DND-41 (cell line): ENCODE results near the gene XKR8.

Source experiments
- ATAC-seq: fragments of 200-7000 bp; cut with Tn5 transposase; 3 replicates; pipeline ENCODE4 v1.9.1; 2021; ENCODE audit warnings: low read depth; ENCODE audit not compliant: insufficient read depth
- DNase-seq: peaks from one replicate; pipeline ENCODE4 v3.0.0-alpha.2; 2020
- H2AFZ ChIP-seq: 2 replicates; pipeline ENCODE4 v1.6.0; 2012; ENCODE audit warnings: low read depth, low read length
- H3K27ac ChIP-seq: 2 replicates; pipeline ENCODE4 v1.5.1; 2012; ENCODE audit warnings: low read length, inconsistent platforms
- H3K27me3 ChIP-seq: fragments of 200-600 bp; sonication (generic); 2 replicates; pipeline ENCODE4 v1.6.0; 2012; ENCODE audit warnings: low read length, mild to moderate bottlenecking, inconsistent platforms; ENCODE audit not compliant: insufficient read depth, poor library complexity
- H3K36me3 ChIP-seq: 2 replicates; pipeline ENCODE4 v1.5.1; 2012; ENCODE audit warnings: low read length, inconsistent platforms; ENCODE audit not compliant: insufficient read depth
- H3K4me1 ChIP-seq: 2 replicates; pipeline ENCODE4 v1.5.1; 2012; ENCODE audit warnings: mild to moderate bottlenecking, low read length; ENCODE audit not compliant: insufficient read depth
- H3K4me2 ChIP-seq: 2 replicates; pipeline ENCODE4 v1.6.0; 2012; ENCODE audit warnings: mild to moderate bottlenecking, moderate library complexity, low read length, inconsistent platforms; ENCODE audit not compliant: insufficient read depth
- H3K4me3 ChIP-seq, 2 experiments: fragments of 200-600 bp in 1 of 2; shearing (Covaris generic) in 1 of 2; 2 replicates each; pipeline ENCODE4 v1.5.1; 2012 to 2016; ENCODE audit warnings: inconsistent platforms in 2 of 2, low read length in 2 of 2, mild to moderate bottlenecking in 2 of 2, low read depth in 1 of 2, moderate library complexity in 1 of 2
- H3K79me2 ChIP-seq: 2 replicates; pipeline ENCODE4 v1.6.0; 2012; ENCODE audit warnings: low read length, inconsistent platforms; ENCODE audit not compliant: insufficient read depth
- H3K9ac ChIP-seq: 2 replicates; pipeline ENCODE4 v1.6.0; 2012; ENCODE audit warnings: low read depth, mild to moderate bottlenecking, inconsistent platforms, low read length, moderate library complexity
- H3K9me3 ChIP-seq: 2 replicates; pipeline ENCODE4 v1.5.1; 2012; ENCODE audit warnings: low read length, moderate library complexity, mild to moderate bottlenecking, inconsistent platforms; ENCODE audit not compliant: insufficient read depth, severe bottlenecking
- H4K20me1 ChIP-seq: 2 replicates; pipeline ENCODE4 v1.6.0; 2012; ENCODE audit warnings: low read length; ENCODE audit not compliant: insufficient read depth
- EZH2 ChIP-seq: IDR thresholded peaks from 3 replicates; pipeline ENCODE4 v1.6.1; 2012; ENCODE audit warnings: borderline replicate concordance, low read depth, mild to moderate bottlenecking, moderate library complexity, low read length, inconsistent platforms; ENCODE audit not compliant: severe bottlenecking
- TF ChIP-seq, protein P1 (sequence below): IDR thresholded peaks from 2 replicates; pipeline ENCODE4 v1.5.1; 2012; ENCODE audit warnings: borderline replicate concordance, low read length, moderate library complexity, mild to moderate bottlenecking; ENCODE audit not compliant: poor library complexity, severe bottlenecking; ENCODE audit errors: extremely low read depth

Gene XKR8

DNA sequence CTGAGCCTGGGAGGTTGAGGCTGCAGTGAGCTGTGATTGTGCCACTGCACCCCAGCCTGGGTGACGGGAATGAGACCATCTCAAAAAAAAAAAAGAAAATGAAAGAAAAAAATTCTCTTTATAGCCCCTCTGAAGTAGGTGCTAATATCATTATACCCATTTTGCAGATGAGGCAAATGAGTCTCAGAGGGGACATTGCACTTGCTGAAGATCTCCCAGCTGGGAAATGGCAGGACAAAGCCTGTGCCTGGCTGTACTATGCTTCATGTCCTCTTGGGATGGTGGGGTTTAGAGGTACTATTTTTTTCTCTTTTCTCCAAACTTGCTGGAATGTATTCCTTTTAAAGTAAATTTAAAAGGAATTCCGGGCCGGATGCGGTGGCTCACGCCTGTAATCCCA lies 23.4 kb upstream of the XKR8 start:
- no peak for DNase-seq

DNA sequence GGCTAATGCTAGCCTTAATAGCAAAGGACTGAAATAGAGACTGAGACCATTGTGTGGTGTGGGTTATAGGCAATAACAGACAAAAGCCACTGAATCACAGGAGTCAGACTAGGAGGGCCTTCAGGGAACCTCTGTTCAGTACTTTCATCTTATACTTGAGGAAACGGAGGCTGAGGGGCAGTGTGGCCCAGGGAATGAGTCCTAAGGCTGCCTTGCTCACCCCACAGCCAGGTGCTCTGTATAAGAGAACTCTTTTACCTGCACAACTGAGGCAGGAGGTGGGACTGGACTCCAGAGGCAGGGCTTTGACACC lies 22.3 kb upstream of the XKR8 start:
- H3K4me2 ChIP-seq = no peak overlapping the region
- no peak overlapping the region for H3K27ac ChIP-seq
- no peak for ATAC-seq

More for the DNA sequence above, 23.4 kb upstream of the XKR8 start:
- Histone ChIP-seq H3K4me1 (no peaks in the 10 kb centered on the region), H3K27ac (no peak overlapping the region), H3K9ac (no peak overlapping the region), H3K27me3 (peaks cover 5% of the 10 kb centered on the region), H3K36me3 (no peaks in the 10 kb centered on the region), H3K79me2 (no peaks in the 10 kb centered on the region), H3K4me2 (no peak overlapping the region), H4K20me1 (no peaks in the 10 kb centered on the region), H2AFZ (no peak overlapping the region), H3K4me3 (no peak overlapping the region), H3K9me3 (no peaks in the 10 kb centered on the region)
- no peak for ATAC-seq
- TF ChIP-seq, protein P1, sequence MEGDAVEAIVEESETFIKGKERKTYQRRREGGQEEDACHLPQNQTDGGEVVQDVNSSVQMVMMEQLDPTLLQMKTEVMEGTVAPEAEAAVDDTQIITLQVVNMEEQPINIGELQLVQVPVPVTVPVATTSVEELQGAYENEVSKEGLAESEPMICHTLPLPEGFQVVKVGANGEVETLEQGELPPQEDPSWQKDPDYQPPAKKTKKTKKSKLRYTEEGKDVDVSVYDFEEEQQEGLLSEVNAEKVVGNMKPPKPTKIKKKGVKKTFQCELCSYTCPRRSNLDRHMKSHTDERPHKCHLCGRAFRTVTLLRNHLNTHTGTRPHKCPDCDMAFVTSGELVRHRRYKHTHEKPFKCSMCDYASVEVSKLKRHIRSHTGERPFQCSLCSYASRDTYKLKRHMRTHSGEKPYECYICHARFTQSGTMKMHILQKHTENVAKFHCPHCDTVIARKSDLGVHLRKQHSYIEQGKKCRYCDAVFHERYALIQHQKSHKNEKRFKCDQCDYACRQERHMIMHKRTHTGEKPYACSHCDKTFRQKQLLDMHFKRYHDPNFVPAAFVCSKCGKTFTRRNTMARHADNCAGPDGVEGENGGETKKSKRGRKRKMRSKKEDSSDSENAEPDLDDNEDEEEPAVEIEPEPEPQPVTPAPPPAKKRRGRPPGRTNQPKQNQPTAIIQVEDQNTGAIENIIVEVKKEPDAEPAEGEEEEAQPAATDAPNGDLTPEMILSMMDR = no peak
- TF ChIP-seq EZH2 = no peak

DNA sequence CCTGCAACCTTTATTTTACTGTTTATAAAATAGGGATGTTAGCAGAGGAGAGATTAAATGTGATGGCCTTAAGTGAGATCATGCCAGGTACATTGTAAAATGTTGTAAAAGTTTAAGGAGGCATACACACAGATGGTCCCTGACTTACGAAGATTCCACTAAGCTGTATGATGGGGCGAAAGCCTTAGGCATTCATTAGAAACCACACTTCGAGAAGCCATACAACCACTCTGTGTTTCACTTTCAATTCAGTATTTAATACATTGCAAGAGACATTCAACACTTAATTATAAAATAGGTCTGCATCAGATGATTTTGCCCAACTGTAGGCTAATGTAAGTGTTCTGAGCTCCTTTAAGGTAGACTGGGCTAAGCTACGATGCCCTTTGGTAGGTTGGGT lies 21.3 kb upstream of the XKR8 start:
- no peaks in the 10 kb centered on the region for H3K9me3 ChIP-seq
- H3K4me3 ChIP-seq = no peak overlapping the region
- no peaks in the 10 kb centered on the region for H3K4me1 ChIP-seq
- H3K27ac ChIP-seq = no peak overlapping the region
- DNase-seq (no peak), ATAC-seq (no peak)
- H3K4me2 ChIP-seq = no peak overlapping the region
- H2AFZ ChIP-seq = no peak overlapping the region
- no peaks in the 10 kb centered on the region for H3K36me3 ChIP-seq
- H3K9ac ChIP-seq = no peak overlapping the region
- no peaks in the 10 kb centered on the region for H4K20me1 ChIP-seq
- H3K27me3 ChIP-seq = peaks cover 5% of the 10 kb centered on the region
- no peak for TF ChIP-seq EZH2
- TF ChIP-seq, protein P1 = no peak
- H3K79me2 ChIP-seq = no peaks in the 10 kb centered on the region

More for the DNA sequence above, 22.3 kb upstream of the XKR8 start:
- DNase-seq = no peak
- no peak for TF ChIP-seq EZH2
- TF ChIP-seq, protein P1 = no peak
- H2AFZ ChIP-seq = no peak overlapping the region
- H3K4me1 ChIP-seq = no peaks in the 10 kb centered on the region
- no peaks in the 10 kb centered on the region for H4K20me1 ChIP-seq
- no peaks in the 10 kb centered on the region for H3K36me3 ChIP-seq
- no peaks in the 10 kb centered on the region for H3K9me3 ChIP-seq
- H3K9ac ChIP-seq = no peak overlapping the region
- H3K79me2 ChIP-seq = no peaks in the 10 kb centered on the region
- H3K4me3 ChIP-seq = no peak overlapping the region
- H3K27me3 ChIP-seq = peaks cover 5% of the 10 kb centered on the region

DNA sequence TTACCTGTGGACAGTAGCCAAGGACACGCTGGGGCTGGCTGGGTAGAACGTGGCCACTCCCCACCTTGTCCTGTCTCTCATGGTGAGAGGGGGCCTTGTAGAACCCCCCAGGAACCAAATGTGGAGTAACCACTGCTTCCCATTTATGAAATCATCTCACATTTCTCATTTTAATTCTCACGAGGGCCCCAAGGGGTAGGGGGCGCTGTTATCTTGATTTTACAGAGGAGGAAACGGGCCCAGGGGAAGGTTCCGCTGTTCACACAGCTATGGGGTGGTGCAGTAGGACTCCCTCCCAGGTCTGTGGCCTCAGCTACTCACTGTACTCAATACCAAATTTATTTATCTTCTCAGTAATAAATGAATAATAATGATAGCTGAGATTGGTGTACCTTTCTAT lies 19.5 kb upstream of the XKR8 start:
- peak; percentile 70; the same call in 2 of the 3 replicates for ATAC-seq
- Histone ChIP-seq H3K79me2 (no peaks in the 10 kb centered on the region), H3K36me3 (no peaks in the 10 kb centered on the region), H3K4me2 (no peak overlapping the region), H3K4me1 (no peaks in the 10 kb centered on the region), H3K9ac (no peak overlapping the region), H4K20me1 (no peaks in the 10 kb centered on the region), H3K27ac (no peak overlapping the region), H2AFZ (no peak overlapping the region), H3K27me3 (no peaks in the 10 kb centered on the region), H3K4me3 (no peak overlapping the region), H3K9me3 (no peaks in the 10 kb centered on the region)
- peak; percentile 51 for DNase-seq
- no peak for TF ChIP-seq EZH2
- TF ChIP-seq, protein P1 = peak; percentile 64
